ENCODE results near the gene TRPC4AP. TPM values are rescaled to one million over a fixed set of nuclear protein-coding genes. Genes with fewer than 3 reads are reported as not detected.

Gene TRPC4AP
- total RNA-seq, 4 donors from 2014 or later = 62.7 to 101 (median 80.8) TPM

GRCh38 chr20:35121186-35121585 is 28.6 kb upstream of the TRPC4AP start:
- no peak overlapping the region for H3K4me3 ChIP-seq
- DNase-seq = no peak
- H3K27ac ChIP-seq = no peak overlapping the region
- no peaks in the 10 kb centered on the region for H3K27me3 ChIP-seq
- H3K4me1 ChIP-seq = no peaks in the 10 kb centered on the region
- no peaks in the 10 kb centered on the region for H3K9me3 ChIP-seq
- H3K36me3 ChIP-seq = peaks cover 0 to 88% (median 6%) of the 10 kb centered on the region in 3 donors
- TF ChIP-seq CTCF (IDR thresholded peaks at IDR 0.05) (no peak), POLR2A (IDR thresholded peaks at IDR 0.05) (no peak)

GRCh38 chr20:35120012-35120701 is 27.6 kb upstream of the TRPC4AP start:
- Histone ChIP-seq H3K4me3 (no peak overlapping the region), H3K36me3 (peaks cover 0 to 88% (median 4%) of the 10 kb centered on the region in 3 donors), H3K27ac (no peak overlapping the region), H3K9me3 (no peaks in the 10 kb centered on the region), H3K4me1 (no peaks in the 10 kb centered on the region), H3K27me3 (no peaks in the 10 kb centered on the region)
- TF ChIP-seq POLR2A (IDR thresholded peaks at IDR 0.05) (no peak), CTCF (IDR thresholded peaks at IDR 0.05) (no peak)
- no peak for DNase-seq

- Histone ChIP-seq H3K27ac (no peak overlapping the region), H3K36me3 (peaks cover 0 to 78% (median 4%) of the 10 kb centered on the region in 3 donors), H3K4me3 (no peak overlapping the region), H3K4me1 (no peaks in the 10 kb centered on the region), H3K9me3 (no peaks in the 10 kb centered on the region), H3K27me3 (no peaks in the 10 kb centered on the region)
- no peak for DNase-seq
- no peak for TF ChIP-seq POLR2A (IDR thresholded peaks at IDR 0.05)
- TF ChIP-seq CTCF (IDR thresholded peaks at IDR 0.05) = no peak
Observed at GRCh38 chr20:35117629-35118028, 25.0 kb upstream of the TRPC4AP start.

GRCh38 chr20:35117196-35117595 is 24.6 kb upstream of the TRPC4AP start:
- TF ChIP-seq CTCF (IDR thresholded peaks at IDR 0.05) (no peak), POLR2A (IDR thresholded peaks at IDR 0.05) (no peak)
- H3K27ac ChIP-seq = no peak overlapping the region
- H3K9me3 ChIP-seq = no peaks in the 10 kb centered on the region
- no peaks in the 10 kb centered on the region for H3K27me3 ChIP-seq
- no peak for DNase-seq
- H3K4me3 ChIP-seq = no peak overlapping the region
- no peaks in the 10 kb centered on the region for H3K4me1 ChIP-seq
- peaks cover 0 to 74% (median 4%) of the 10 kb centered on the region in 3 donors for H3K36me3 ChIP-seq

GRCh38 chr20:35116258-35116657 is 23.7 kb upstream of the TRPC4AP start:
- no peak for DNase-seq
- TF ChIP-seq POLR2A (IDR thresholded peaks at IDR 0.05) (no peak), CTCF (IDR thresholded peaks at IDR 0.05) (no peak)
- no peak overlapping the region for H3K4me3 ChIP-seq
- H3K4me1 ChIP-seq = no peaks in the 10 kb centered on the region
- H3K27ac ChIP-seq = no peak overlapping the region
- H3K27me3 ChIP-seq = no peaks in the 10 kb centered on the region
- peaks cover 0 to 64% (median 4%) of the 10 kb centered on the region in 3 donors for H3K36me3 ChIP-seq
- no peaks in the 10 kb centered on the region for H3K9me3 ChIP-seq
